Measurements from ENCODE around the gene RPL38. TPM values are rescaled to one million over a fixed set of nuclear protein-coding genes. Genes with fewer than 3 reads are reported as not detected.

Gene RPL38
- total and polyA plus RNA-seq, 2 experiments from 2014 or later = 286 to 5,312 TPM

DNA sequence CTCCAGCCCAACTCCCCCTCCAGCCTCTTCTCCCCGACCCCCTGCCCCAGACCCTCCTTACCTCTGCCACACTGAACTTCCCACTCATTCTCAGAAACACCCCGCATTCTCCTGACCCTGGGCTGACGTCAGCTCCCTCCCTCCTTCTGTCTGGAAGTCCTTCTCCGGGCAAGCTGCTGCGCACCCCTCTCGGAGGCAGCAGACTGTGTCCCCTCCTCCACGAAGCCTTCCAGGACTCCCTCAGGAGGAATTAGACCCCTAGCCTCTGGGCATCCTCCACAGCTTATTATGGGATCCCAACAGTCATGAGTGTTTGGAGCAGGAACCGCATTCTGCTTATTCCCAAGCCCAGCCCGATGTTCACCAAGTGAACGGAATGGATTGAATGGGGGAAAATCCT is 3.4 kb upstream of the RPL38 start (continued):
- TF ChIP-seq EZH2 (IDR thresholded peaks at IDR 0.05; ENCODE audit: low read depth, unreplicated experiment) (no peak), POLR2AphosphoS5 (IDR thresholded peaks at IDR 0.05; ENCODE audit: low read depth) (no peak), ZNF114 (CRISPR knock-in tag; IDR thresholded peaks at IDR 0.05) (no peak)
- TF ChIP-seq, protein P1, sequence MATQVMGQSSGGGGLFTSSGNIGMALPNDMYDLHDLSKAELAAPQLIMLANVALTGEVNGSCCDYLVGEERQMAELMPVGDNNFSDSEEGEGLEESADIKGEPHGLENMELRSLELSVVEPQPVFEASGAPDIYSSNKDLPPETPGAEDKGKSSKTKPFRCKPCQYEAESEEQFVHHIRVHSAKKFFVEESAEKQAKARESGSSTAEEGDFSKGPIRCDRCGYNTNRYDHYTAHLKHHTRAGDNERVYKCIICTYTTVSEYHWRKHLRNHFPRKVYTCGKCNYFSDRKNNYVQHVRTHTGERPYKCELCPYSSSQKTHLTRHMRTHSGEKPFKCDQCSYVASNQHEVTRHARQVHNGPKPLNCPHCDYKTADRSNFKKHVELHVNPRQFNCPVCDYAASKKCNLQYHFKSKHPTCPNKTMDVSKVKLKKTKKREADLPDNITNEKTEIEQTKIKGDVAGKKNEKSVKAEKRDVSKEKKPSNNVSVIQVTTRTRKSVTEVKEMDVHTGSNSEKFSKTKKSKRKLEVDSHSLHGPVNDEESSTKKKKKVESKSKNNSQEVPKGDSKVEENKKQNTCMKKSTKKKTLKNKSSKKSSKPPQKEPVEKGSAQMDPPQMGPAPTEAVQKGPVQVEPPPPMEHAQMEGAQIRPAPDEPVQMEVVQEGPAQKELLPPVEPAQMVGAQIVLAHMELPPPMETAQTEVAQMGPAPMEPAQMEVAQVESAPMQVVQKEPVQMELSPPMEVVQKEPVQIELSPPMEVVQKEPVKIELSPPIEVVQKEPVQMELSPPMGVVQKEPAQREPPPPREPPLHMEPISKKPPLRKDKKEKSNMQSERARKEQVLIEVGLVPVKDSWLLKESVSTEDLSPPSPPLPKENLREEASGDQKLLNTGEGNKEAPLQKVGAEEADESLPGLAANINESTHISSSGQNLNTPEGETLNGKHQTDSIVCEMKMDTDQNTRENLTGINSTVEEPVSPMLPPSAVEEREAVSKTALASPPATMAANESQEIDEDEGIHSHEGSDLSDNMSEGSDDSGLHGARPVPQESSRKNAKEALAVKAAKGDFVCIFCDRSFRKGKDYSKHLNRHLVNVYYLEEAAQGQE (IDR thresholded peaks at IDR 0.05; ENCODE audit: unreplicated experiment) = no peak
- TF ChIP-seq, protein P2, sequence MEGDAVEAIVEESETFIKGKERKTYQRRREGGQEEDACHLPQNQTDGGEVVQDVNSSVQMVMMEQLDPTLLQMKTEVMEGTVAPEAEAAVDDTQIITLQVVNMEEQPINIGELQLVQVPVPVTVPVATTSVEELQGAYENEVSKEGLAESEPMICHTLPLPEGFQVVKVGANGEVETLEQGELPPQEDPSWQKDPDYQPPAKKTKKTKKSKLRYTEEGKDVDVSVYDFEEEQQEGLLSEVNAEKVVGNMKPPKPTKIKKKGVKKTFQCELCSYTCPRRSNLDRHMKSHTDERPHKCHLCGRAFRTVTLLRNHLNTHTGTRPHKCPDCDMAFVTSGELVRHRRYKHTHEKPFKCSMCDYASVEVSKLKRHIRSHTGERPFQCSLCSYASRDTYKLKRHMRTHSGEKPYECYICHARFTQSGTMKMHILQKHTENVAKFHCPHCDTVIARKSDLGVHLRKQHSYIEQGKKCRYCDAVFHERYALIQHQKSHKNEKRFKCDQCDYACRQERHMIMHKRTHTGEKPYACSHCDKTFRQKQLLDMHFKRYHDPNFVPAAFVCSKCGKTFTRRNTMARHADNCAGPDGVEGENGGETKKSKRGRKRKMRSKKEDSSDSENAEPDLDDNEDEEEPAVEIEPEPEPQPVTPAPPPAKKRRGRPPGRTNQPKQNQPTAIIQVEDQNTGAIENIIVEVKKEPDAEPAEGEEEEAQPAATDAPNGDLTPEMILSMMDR (conservative IDR thresholded peaks at IDR 0.05; ENCODE audit: low read depth in 2 of 2) = no peak
- TF ChIP-seq, protein P3, sequence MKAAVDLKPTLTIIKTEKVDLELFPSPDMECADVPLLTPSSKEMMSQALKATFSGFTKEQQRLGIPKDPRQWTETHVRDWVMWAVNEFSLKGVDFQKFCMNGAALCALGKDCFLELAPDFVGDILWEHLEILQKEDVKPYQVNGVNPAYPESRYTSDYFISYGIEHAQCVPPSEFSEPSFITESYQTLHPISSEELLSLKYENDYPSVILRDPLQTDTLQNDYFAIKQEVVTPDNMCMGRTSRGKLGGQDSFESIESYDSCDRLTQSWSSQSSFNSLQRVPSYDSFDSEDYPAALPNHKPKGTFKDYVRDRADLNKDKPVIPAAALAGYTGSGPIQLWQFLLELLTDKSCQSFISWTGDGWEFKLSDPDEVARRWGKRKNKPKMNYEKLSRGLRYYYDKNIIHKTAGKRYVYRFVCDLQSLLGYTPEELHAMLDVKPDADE (IDR thresholded peaks at IDR 0.05) = no peak

DNA sequence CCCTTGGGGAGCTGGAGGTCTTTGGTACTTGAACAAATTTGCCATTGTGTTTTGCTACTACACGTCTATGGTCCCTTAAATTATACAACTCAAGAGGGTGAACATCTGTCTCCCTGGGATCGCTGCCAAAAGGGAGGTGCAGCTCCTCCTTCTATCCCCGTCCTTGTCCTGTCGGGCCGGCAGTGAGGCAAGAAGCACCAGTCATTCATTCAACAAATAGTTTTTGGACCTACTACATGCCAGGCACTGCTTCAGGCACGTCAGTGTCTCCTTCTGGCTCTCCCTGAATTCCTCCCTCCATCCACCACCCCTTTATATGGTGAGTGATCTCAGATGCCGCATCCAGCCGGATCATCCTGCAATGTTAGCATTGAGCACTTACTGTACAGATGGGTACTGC is 2.2 kb upstream of the RPL38 start:
- no peak for ATAC-seq
- peaks cover 28% of the 10 kb centered on the region for H3K4me1 Mint-ChIP-seq
- no peak for TF ChIP-seq STAT1 (IDR thresholded peaks at IDR 0.05; ENCODE audit: unreplicated experiment)
- TF ChIP-seq POLR2AphosphoS5 (IDR thresholded peaks at IDR 0.05; ENCODE audit: low read depth) = no peak
- TF ChIP-seq, protein P3 (IDR thresholded peaks at IDR 0.05) = no peak
- no peak for TF ChIP-seq ZNF331 (CRISPR knock-in tag; IDR thresholded peaks at IDR 0.05; ENCODE audit: low read depth)
- TF ChIP-seq, protein P4, sequence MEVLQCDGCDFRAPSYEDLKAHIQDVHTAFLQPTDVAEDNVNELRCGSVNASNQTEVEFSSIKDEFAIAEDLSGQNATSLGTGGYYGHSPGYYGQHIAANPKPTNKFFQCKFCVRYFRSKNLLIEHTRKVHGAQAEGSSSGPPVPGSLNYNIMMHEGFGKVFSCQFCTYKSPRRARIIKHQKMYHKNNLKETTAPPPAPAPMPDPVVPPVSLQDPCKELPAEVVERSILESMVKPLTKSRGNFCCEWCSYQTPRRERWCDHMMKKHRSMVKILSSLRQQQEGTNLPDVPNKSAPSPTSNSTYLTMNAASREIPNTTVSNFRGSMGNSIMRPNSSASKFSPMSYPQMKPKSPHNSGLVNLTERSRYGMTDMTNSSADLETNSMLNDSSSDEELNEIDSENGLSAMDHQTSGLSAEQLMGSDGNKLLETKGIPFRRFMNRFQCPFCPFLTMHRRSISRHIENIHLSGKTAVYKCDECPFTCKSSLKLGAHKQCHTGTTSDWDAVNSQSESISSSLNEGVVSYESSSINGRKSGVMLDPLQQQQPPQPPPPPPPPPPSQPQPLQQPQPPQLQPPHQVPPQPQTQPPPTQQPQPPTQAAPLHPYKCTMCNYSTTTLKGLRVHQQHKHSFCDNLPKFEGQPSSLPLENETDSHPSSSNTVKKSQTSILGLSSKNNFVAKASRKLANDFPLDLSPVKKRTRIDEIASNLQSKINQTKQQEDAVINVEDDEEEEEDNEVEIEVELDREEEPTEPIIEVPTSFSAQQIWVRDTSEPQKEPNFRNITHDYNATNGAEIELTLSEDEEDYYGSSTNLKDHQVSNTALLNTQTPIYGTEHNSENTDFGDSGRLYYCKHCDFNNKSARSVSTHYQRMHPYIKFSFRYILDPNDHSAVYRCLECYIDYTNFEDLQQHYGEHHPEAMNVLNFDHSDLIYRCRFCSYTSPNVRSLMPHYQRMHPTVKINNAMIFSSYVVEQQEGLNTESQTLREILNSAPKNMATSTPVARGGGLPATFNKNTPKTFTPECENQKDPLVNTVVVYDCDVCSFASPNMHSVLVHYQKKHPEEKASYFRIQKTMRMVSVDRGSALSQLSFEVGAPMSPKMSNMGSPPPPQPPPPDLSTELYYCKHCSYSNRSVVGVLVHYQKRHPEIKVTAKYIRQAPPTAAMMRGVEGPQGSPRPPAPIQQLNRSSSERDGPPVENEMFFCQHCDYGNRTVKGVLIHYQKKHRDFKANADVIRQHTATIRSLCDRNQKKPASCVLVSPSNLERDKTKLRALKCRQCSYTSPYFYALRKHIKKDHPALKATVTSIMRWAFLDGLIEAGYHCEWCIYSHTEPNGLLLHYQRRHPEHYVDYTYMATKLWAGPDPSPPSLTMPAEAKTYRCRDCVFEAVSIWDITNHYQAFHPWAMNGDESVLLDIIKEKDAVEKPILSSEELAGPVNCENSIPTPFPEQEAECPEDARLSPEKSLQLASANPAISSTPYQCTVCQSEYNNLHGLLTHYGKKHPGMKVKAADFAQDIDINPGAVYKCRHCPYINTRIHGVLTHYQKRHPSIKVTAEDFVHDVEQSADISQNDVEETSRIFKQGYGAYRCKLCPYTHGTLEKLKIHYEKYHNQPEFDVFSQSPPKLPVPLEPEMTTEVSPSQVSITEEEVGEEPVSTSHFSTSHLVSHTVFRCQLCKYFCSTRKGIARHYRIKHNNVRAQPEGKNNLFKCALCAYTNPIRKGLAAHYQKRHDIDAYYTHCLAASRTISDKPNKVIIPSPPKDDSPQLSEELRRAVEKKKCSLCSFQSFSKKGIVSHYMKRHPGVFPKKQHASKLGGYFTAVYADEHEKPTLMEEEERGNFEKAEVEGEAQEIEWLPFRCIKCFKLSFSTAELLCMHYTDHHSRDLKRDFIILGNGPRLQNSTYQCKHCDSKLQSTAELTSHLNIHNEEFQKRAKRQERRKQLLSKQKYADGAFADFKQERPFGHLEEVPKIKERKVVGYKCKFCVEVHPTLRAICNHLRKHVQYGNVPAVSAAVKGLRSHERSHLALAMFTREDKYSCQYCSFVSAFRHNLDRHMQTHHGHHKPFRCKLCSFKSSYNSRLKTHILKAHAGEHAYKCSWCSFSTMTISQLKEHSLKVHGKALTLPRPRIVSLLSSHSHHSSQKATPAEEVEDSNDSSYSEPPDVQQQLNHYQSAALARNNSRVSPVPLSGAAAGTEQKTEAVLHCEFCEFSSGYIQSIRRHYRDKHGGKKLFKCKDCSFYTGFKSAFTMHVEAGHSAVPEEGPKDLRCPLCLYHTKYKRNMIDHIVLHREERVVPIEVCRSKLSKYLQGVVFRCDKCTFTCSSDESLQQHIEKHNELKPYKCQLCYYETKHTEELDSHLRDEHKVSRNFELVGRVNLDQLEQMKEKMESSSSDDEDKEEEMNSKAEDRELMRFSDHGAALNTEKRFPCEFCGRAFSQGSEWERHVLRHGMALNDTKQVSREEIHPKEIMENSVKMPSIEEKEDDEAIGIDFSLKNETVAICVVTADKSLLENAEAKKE (CRISPR knock-in tag; IDR thresholded peaks at IDR 0.05) = no peak

More for the DNA sequence above, 2.2 kb upstream of the RPL38 start:
- peaks cover 3% of the 10 kb centered on the region; the same call in 1 of the 3 replicates for H3K9me3 Mint-ChIP-seq
- no peak overlapping the region for H3K4me3 ChIP-seq
- peaks cover 15% of the 10 kb centered on the region for H3F3A ChIP-seq (replicated peaks; ENCODE audit: low read depth)
- H3K36me3 Mint-ChIP-seq (ENCODE audit: low read depth) = peaks cover 29% of the 10 kb centered on the region
- DNase-seq (ENCODE audit: low spot score) = no peak
- peaks cover 24% of the 10 kb centered on the region for H3K36me3 ChIP-seq (ENCODE audit: insufficient read depth)
- no peak overlapping the region for H3K27ac ChIP-seq (ENCODE audit: low read depth)
- peaks cover 27% of the 10 kb centered on the region for H3K79me2 ChIP-seq (replicated peaks; ENCODE audit: insufficient read depth)
- H3K9me2 ChIP-seq (ENCODE audit: insufficient read depth) = no peaks in the 10 kb centered on the region
- peaks cover 11% of the 10 kb centered on the region for H3K27me3 ChIP-seq (ENCODE audit: insufficient read depth)
- no peak overlapping the region for H3K27ac Mint-ChIP-seq
- peaks cover 31% of the 10 kb centered on the region for H3K27me3 Mint-ChIP-seq (ENCODE audit: insufficient read depth, low read depth, poor library complexity)
- H4K20me1 ChIP-seq (replicated peaks; ENCODE audit: insufficient read depth) = peaks cover 12% of the 10 kb centered on the region
- H3K4me3 Mint-ChIP-seq = no peak overlapping the region; the same call in 2 of the 3 replicates
- peaks cover 26% of the 10 kb centered on the region for H3K4me1 ChIP-seq (ENCODE audit: insufficient read depth)
- H3K4me2 ChIP-seq = no peak overlapping the region
- H2AFZ ChIP-seq = no peak overlapping the region

All from GM23338 (cell line).